T follicular helper cell (primary cell): ENCODE measurements around the gene ALAD.
"Not testable (repeated sequence)": the region's sequence is repeated elsewhere in the genome, so short reads cannot be mapped to it uniquely, and the experiment has no call there.

Experiments
- DNase-seq: peaks from one replicate; pipeline ENCODE4 v3.0.0-alpha.2; 2020; ENCODE audit warnings: low read depth

ALAD gene

DNA sequence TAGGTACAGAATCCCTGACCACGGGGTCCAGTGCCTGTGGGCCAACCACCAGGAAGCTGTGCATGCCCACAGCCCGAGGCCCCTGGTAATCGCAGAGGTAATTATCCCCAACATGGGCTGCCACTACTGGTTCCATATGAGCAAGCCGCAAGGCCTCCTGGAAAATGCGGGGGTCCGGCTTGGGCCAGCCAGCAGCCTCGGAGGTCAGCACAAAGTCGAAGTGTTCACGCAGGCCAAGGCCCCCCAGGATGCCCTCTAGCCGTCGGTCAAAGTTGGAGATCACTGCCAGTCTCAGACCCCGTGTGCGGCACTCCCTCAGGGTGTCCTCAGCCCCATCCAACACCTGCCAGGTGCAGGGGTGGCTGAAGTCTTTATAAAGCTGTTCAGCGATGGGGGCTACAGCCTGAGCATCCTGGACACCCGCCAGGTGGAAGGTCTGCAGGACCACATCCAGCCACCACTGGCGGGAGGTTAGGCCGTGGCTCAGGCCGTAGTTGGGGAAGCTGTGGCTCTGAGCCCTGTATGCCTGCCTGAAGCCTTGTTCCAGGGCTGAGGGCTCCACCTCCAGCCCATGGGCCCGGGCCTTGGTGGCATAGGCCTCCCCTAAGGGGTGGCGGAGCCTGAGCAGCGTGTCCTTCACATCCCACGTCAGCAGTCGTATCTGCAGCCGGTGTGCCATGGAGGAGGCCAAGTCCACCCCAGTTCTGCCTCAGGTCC is 27.2 kb downstream of the ALAD start:
- DNase-seq: no peak

GRCh38 chr9:113373256-113373655 is 27.8 kb downstream of the ALAD start:
- DNase-seq: no peak

DNA sequence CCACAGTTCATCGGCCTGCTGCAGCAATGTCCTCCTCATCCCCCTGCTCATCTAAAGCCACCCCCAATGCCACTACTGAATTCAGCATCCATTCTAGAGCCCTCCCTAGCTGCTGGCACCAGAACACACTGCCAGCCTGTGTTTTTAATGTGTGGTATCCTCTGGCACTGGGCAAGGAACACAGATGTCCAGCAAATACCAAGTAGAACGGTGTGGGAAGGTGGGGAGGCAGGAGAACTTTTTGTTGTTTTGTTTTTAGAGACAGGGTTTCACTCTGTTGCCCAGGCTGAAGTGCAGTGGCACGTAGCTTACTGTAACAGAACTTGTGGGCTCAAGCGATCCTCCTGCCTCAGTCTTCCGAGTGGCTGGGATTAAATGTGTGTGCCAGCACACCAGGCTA is 29.0 kb downstream of the ALAD start:
- DNase-seq: no peak

DNA sequence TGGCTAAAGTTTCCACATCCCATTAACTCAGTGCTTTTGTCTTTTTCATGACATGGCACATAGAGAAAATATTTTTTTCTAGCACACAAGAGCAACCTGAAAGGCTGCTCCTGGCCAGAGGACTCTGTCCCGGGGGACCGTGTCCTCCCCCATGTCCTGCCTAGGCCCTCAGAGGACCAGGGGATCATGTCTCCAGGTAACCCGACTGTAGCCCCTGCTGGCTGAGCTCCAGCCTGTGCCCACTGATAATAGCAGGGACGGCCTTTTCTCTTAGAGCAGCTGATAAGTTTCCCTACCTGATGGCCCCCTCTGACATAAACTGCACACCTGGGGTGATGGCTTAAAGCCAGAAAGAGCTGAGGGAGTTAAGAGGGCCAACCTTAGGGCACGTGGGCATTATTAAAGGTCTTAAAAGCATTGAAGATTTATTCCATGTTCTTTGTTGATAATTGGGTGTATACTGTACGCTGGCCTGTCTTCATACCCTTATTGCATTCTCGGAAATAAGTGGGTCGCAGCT is 30.2 kb downstream of the ALAD start:
- no peak for DNase-seq

GRCh38 chr9:113369855-113370140 is 31.3 kb downstream of the ALAD start:
- DNase-seq: no peak

- DNase-seq: no peak
Measured at GRCh38 chr9:113368982-113369854, 31.9 kb downstream of the ALAD start.

GRCh38 chr9:113368348-113368981 is 32.6 kb downstream of the ALAD start:
- no peak for DNase-seq

- DNase-seq: not testable (repeated sequence)
Measured at GRCh38 chr9:113365652-113366051, 35.4 kb downstream of the ALAD start.

- DNase-seq: no peak
Measured at GRCh38 chr9:113364951-113365350, 36.1 kb downstream of the ALAD start.

- DNase-seq: no peak
Measured at GRCh38 chr9:113363336-113363735, 37.7 kb downstream of the ALAD start.

GRCh38 chr9:113361304-113362018 is 39.6 kb downstream of the ALAD start:
- no peak for DNase-seq

DNA sequence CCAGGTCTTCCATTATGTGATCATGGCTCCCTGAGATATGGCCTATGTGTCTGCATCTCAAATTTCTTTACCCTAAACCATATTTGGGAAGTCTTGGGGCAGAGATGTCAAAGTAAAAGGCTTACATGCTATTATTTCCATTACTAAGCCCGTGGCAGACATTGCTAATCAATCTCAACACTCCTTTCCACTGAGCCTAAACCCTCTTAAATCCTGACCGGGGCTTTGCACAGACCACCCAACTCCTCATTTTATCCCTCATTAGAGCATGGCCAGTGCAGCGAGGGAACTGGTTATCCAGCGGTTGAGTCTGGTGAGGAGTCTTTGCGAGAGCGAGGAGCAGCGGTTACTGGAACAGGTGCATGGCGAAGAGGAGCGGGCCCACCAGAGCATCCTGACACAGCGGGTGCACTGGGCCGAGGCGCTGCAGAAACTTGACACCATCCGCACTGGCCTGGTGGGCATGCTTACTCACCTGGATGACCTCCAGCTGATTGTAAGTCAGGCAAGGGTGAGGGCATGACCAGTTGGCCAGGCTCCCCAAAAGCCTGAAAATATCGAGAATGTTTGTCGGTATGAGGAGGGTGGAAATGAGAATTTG is 40.7 kb downstream of the ALAD start:
- no peak for DNase-seq

- no peak for DNase-seq
Measured at GRCh38 chr9:113359385-113359784, 41.7 kb downstream of the ALAD start.

GRCh38 chr9:113356686-113357292 is 44.3 kb downstream of the ALAD start:
- DNase-seq: no peak

- DNase-seq: no peak
Measured at GRCh38 chr9:113355040-113355596, 46.0 kb downstream of the ALAD start.

GRCh38 chr9:113352411-113352810 is 48.7 kb downstream of the ALAD start:
- DNase-seq: no peak

- DNase-seq: no peak
Measured at GRCh38 chr9:113352006-113352405, 49.1 kb downstream of the ALAD start.

GRCh38 chr9:113350937-113351336 is 50.1 kb downstream of the ALAD start:
- no peak for DNase-seq

- DNase-seq: no peak
Measured at GRCh38 chr9:113350107-113350661, 50.9 kb downstream of the ALAD start.

GRCh38 chr9:113349445-113350094 is 51.5 kb downstream of the ALAD start, which contains the start of gene BSPRY:
TSS of gene BSPRY (plus strand) at chr9:113349541. CDS start at chr9:113349580, 39 bp downstream.
- DNase-seq: peak; percentile 14
